OCI-LY1 (cell line): Measurements from ENCODE around the gene ARHGDIB.

Source experiments
- EZH2 ChIP-seq: fragments of 200-600 bp; sonication (generic), shearing (Covaris generic); IDR thresholded peaks from 2 replicates; pipeline ENCODE4 v1.8.0; 2017; ENCODE audit warnings: borderline replicate concordance, mixed run types, mild to moderate bottlenecking, antibody characterized with exemption, low read length, moderate library complexity, mixed read lengths
- TF ChIP-seq, protein P1 (sequence below): fragments of 200-600 bp; sonication (generic), shearing (Covaris generic); IDR thresholded peaks from 2 replicates; pipeline ENCODE4 v1.5.1; 2017; ENCODE audit warnings: mild to moderate bottlenecking, antibody characterized with exemption, low read length, moderate library complexity, mixed read lengths

DNA sequence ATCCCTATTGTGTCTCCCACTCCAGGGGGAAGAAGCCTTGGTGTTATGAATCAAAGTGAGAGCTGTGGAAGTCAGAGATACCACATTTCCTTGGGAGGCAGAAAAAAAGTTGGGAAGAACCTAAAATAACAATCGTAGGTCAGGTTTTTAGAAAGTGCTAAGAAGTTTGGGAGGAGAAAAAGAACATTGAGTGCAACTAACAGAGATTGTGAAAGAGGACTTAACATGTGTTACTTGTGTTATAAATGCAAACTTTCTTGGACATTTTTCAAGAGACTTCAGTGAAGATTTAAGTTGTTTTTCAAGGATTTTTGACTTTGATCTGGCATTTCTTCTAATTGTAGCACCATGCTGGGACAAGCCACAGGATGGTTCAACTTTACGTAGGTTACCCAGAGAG, 15.2 kb downstream of the ARHGDIB start:
- TF ChIP-seq, protein P1, sequence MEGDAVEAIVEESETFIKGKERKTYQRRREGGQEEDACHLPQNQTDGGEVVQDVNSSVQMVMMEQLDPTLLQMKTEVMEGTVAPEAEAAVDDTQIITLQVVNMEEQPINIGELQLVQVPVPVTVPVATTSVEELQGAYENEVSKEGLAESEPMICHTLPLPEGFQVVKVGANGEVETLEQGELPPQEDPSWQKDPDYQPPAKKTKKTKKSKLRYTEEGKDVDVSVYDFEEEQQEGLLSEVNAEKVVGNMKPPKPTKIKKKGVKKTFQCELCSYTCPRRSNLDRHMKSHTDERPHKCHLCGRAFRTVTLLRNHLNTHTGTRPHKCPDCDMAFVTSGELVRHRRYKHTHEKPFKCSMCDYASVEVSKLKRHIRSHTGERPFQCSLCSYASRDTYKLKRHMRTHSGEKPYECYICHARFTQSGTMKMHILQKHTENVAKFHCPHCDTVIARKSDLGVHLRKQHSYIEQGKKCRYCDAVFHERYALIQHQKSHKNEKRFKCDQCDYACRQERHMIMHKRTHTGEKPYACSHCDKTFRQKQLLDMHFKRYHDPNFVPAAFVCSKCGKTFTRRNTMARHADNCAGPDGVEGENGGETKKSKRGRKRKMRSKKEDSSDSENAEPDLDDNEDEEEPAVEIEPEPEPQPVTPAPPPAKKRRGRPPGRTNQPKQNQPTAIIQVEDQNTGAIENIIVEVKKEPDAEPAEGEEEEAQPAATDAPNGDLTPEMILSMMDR: no peak
- TF ChIP-seq EZH2: no peak
